WTC11 (cell line): Measurements from ENCODE around the gene NEURL1. TPM values are rescaled to one million over a fixed set of nuclear protein-coding genes. Genes with fewer than 3 reads are reported as not detected.

Experiments
- ATAC-seq: fragments of 200-7000 bp; cut with Tn5 transposase; 2 replicates; pipeline ENCODE4 v1.10.0; 2021; ENCODE audit warnings: mild to moderate bottlenecking, moderate library complexity
- CTCF ChIA-PET: fragments of 300-600 bp; sonication (Branson Sonifier 250); formaldehyde crosslinking; loops from one replicate; lab custom pipeline; 2021; ENCODE audit warnings: antibody characterized with exemption; lab: Charles Lee
- POLR2A ChIA-PET: fragments of 350-600 bp; sonication (Branson Sonifier 250); formaldehyde crosslinking; loops from one replicate; lab custom pipeline; 2021; ENCODE audit warnings: antibody characterized with exemption; lab: Charles Lee
- DNase-seq: peaks from one replicate; pipeline ENCODE4 v3.0.0; 2021; ENCODE audit warnings: low spot score
- H3K27ac Mint-ChIP-seq: 2 replicates; pipeline ENCODE4 v1.8.0; 2021; ENCODE audit warnings: mixed read lengths
- H3K27me3 Mint-ChIP-seq: 2 replicates; pipeline ENCODE4 v1.8.0; 2021; ENCODE audit warnings: low read depth, mild to moderate bottlenecking, moderate library complexity, mixed read lengths
- H3K36me3 Mint-ChIP-seq: 2 replicates; pipeline ENCODE4 v1.8.0; 2021; ENCODE audit warnings: mixed read lengths
- H3K4me1 Mint-ChIP-seq: 2 replicates; pipeline ENCODE4 v1.8.0; 2022; ENCODE audit warnings: mixed read lengths
- H3K4me3 Mint-ChIP-seq: 2 replicates; pipeline ENCODE4 v1.8.0; 2021; ENCODE audit warnings: mild to moderate bottlenecking, moderate library complexity, mixed read lengths
- H3K9me3 Mint-ChIP-seq: 2 replicates; pipeline ENCODE4 v1.8.0; 2021; ENCODE audit warnings: mixed read lengths
- CDX4 ChIP-seq: fragments of 250-450 bp; sonication (Bioruptor Pico); IDR thresholded peaks from 2 replicates; pipeline ENCODE4 v1.9.0; 2021; ENCODE audit warnings: moderate library complexity, mild to moderate bottlenecking, inconsistent platforms, borderline replicate concordance
- CREM ChIP-seq: sonication (generic); formaldehyde crosslinking; IDR thresholded peaks from 2 replicates; pipeline ENCODE4 v1.8.1; 2022; ENCODE audit warnings: mild to moderate bottlenecking, missing genetic modification reagents, moderate library complexity
- E2F1 ChIP-seq: sonication (generic); formaldehyde crosslinking; IDR thresholded peaks from 2 replicates; pipeline ENCODE4 v1.8.0; 2022; ENCODE audit warnings: mild to moderate bottlenecking, missing genetic modification reagents
- E2F5 ChIP-seq: sonication (generic); formaldehyde crosslinking; IDR thresholded peaks from 2 replicates; pipeline ENCODE4 v1.8.1; 2022; ENCODE audit warnings: mild to moderate bottlenecking, moderate library complexity, missing genetic modification reagents
- EMX1 ChIP-seq: fragments of 250-450 bp; sonication (Bioruptor Pico); IDR thresholded peaks from 2 replicates; pipeline ENCODE4 v1.8.0; 2021; ENCODE audit warnings: mild to moderate bottlenecking
- FOXK1 ChIP-seq: sonication (generic); formaldehyde crosslinking; IDR thresholded peaks from 2 replicates; pipeline ENCODE4 v1.8.0; 2022; ENCODE audit warnings: mild to moderate bottlenecking, moderate library complexity, missing genetic modification reagents
- FOXP1 ChIP-seq: sonication (generic); formaldehyde crosslinking; IDR thresholded peaks from 2 replicates; pipeline ENCODE4 v1.8.0; 2022; ENCODE audit warnings: missing genetic modification reagents, mild to moderate bottlenecking, moderate library complexity, borderline replicate concordance
- GABPB1 ChIP-seq: sonication (generic); formaldehyde crosslinking; IDR thresholded peaks from 2 replicates; pipeline ENCODE4 v1.8.1; 2023; ENCODE audit warnings: mild to moderate bottlenecking, missing genetic modification reagents
- GRHL2 ChIP-seq: fragments of 250-450 bp; sonication (Bioruptor Pico); IDR thresholded peaks from 2 replicates; pipeline ENCODE4 v1.8.0; 2022; ENCODE audit warnings: mild to moderate bottlenecking, moderate library complexity; ENCODE audit not compliant: insufficient replicate concordance, severe bottlenecking
- GTF2I ChIP-seq: fragments of 250-450 bp; sonication (Bioruptor Pico); conservative IDR thresholded peaks from 2 replicates; pipeline ENCODE4 v1.4.0; 2021; ENCODE audit warnings: mild to moderate bottlenecking
- JAZF1 ChIP-seq: fragments of 250-450 bp; sonication (Bioruptor Pico); IDR thresholded peaks from 2 replicates; pipeline ENCODE4 v1.9.0; 2021; ENCODE audit warnings: moderate library complexity, mild to moderate bottlenecking, inconsistent platforms
- JUN ChIP-seq: sonication (generic); formaldehyde crosslinking; IDR thresholded peaks from 2 replicates; pipeline ENCODE4 v1.8.0; 2023; ENCODE audit warnings: mild to moderate bottlenecking, missing genetic modification reagents
- MLX ChIP-seq: sonication (generic); formaldehyde crosslinking; IDR thresholded peaks from 2 replicates; pipeline ENCODE4 v1.8.1; 2023; ENCODE audit warnings: mild to moderate bottlenecking, missing genetic modification reagents, moderate library complexity
- MYBL2 ChIP-seq: sonication (generic); formaldehyde crosslinking; IDR thresholded peaks from 2 replicates; pipeline ENCODE4 v1.8.1; 2023; ENCODE audit warnings: mild to moderate bottlenecking, moderate library complexity, missing genetic modification reagents
- NFATC4 ChIP-seq: fragments of 250-450 bp; sonication (Bioruptor Pico); IDR thresholded peaks from 2 replicates; pipeline ENCODE4 v1.9.0; 2021; ENCODE audit warnings: mild to moderate bottlenecking
- NR2C2 ChIP-seq: sonication (generic); formaldehyde crosslinking; IDR thresholded peaks from 2 replicates; pipeline ENCODE4 v1.8.0; 2022; ENCODE audit warnings: mild to moderate bottlenecking, missing genetic modification reagents
- NR3C1 ChIP-seq: sonication (generic); formaldehyde crosslinking; conservative IDR thresholded peaks from 2 replicates; pipeline ENCODE4 v1.8.1; 2023; ENCODE audit warnings: low read depth, mild to moderate bottlenecking, missing genetic modification reagents
- PRRX2 ChIP-seq: fragments of 250-450 bp; sonication (Bioruptor Pico); IDR thresholded peaks from 2 replicates; pipeline ENCODE4 v1.8.0; 2021; ENCODE audit warnings: mild to moderate bottlenecking
- SMAD4 ChIP-seq: sonication (generic); formaldehyde crosslinking; IDR thresholded peaks from 2 replicates; pipeline ENCODE4 v1.8.0; 2022; ENCODE audit warnings: mild to moderate bottlenecking, missing genetic modification reagents
- USF2 ChIP-seq: sonication (generic); formaldehyde crosslinking; IDR thresholded peaks from 2 replicates; pipeline ENCODE4 v1.8.1; 2023; ENCODE audit warnings: mild to moderate bottlenecking, missing genetic modification reagents, moderate library complexity
- ZNF263 ChIP-seq: sonication (generic); formaldehyde crosslinking; IDR thresholded peaks from 2 replicates; pipeline ENCODE4 v1.8.1; 2022; ENCODE audit warnings: low read depth, mild to moderate bottlenecking, moderate library complexity, missing genetic modification reagents
- ZNF317 ChIP-seq: sonication (generic); formaldehyde crosslinking; IDR thresholded peaks from 2 replicates; pipeline ENCODE4 v1.8.1; 2023; ENCODE audit warnings: low read depth, mild to moderate bottlenecking, moderate library complexity, missing genetic modification reagents, borderline replicate concordance
- ZNF416 ChIP-seq: fragments of 250-450 bp; sonication (Bioruptor Pico); IDR thresholded peaks from 2 replicates; pipeline ENCODE4 v1.9.0; 2021; ENCODE audit warnings: mild to moderate bottlenecking, inconsistent platforms
- ZNF425 ChIP-seq: fragments of 250-450 bp; sonication (Bioruptor Pico); conservative IDR thresholded peaks from 2 replicates; pipeline ENCODE4 v1.9.0; 2021; ENCODE audit warnings: mild to moderate bottlenecking
- total RNA-seq: library from RNA; stranded (reverse); gene quantifications from 3 replicates; pipeline ENCODE4 v1.2.3, GENCODE V29; 2021

Gene NEURL1
- total RNA-seq, 1 experiment from 2014 or later: 1.2 TPM

- TF ChIP-seq NR2C2 (CRISPR knock-in tag) (no peak), CREM (CRISPR knock-in tag) (no peak), ZNF416 (CRISPR knock-in tag) (no peak)
Measured at GRCh38 chr10:103476046-103476768, 17.3 kb upstream of the NEURL1 start (continued).

GRCh38 chr10:103478671-103479070 is 14.8 kb upstream of the NEURL1 start:
- no peak for DNase-seq
- CTCF ChIA-PET: no interaction called here
- H3K27me3 Mint-ChIP-seq: no peaks in the 10 kb centered on the region
- no peak overlapping the region for H3K27ac Mint-ChIP-seq
- POLR2A ChIA-PET: interaction anchor here (1.1 kb wide), 1 partner anchor 10 kb away, joined by 3 read pairs; no protein-coding TSS in a partner anchor
- H3K4me3 Mint-ChIP-seq: no peak overlapping the region
- H3K36me3 Mint-ChIP-seq: no peaks in the 10 kb centered on the region
- peaks cover 7% of the 10 kb centered on the region for H3K4me1 Mint-ChIP-seq
- ATAC-seq: no peak
- H3K9me3 Mint-ChIP-seq: no peaks in the 10 kb centered on the region
- TF ChIP-seq MLX (CRISPR knock-in tag) (no peak), PRRX2 (CRISPR knock-in tag) (no peak), GABPB1 (CRISPR knock-in tag) (no peak), GTF2I (CRISPR knock-in tag) (no peak), NFATC4 (CRISPR knock-in tag) (no peak)

GRCh38 chr10:103479135-103479534 is 14.4 kb upstream of the NEURL1 start, which contains the start of gene CALHM3:
CALHM3 (minus strand) TSS chr10:103479240; CDS start chr10:103479032, 208 bp downstream.
- Mint-ChIP-seq H3K27ac (no peak within 1 kb of the TSS), H3K9me3 (no peaks in the 10 kb centered on the region), H3K4me1 (peaks cover 7% of the 10 kb centered on the region), H3K4me3 (no peak within 1 kb of the TSS), H3K27me3 (no peaks in the 10 kb centered on the region), H3K36me3 (no peaks in the 10 kb centered on the region)
- CTCF ChIA-PET: no interaction called here
- DNase-seq (no peak), ATAC-seq (no peak)
- POLR2A ChIA-PET: interaction anchor here (1.1 kb wide), 1 partner anchor 10 kb away, joined by 3 read pairs; no protein-coding TSS in a partner anchor
- no peak for TF ChIP-seq ZNF425
- no peak for TF ChIP-seq CDX4 (CRISPR knock-in tag)
- no peak for TF ChIP-seq ZNF317 (CRISPR knock-in tag)
- no peak for TF ChIP-seq GRHL2 (CRISPR knock-in tag)
- TF ChIP-seq EMX1 (CRISPR knock-in tag): no peak

GRCh38 chr10:103480521-103480920 is 13.0 kb upstream of the NEURL1 start:
- TF ChIP-seq GRHL2 (CRISPR knock-in tag) (no peak), MYBL2 (no peak), SMAD4 (CRISPR knock-in tag) (no peak), USF2 (no peak), JAZF1 (CRISPR knock-in tag) (no peak), FOXK1 (CRISPR knock-in tag) (no peak), JUN (CRISPR knock-in tag) (no peak), E2F5 (CRISPR knock-in tag) (no peak), FOXP1 (CRISPR knock-in tag) (no peak), NR3C1 (no peak), CREM (CRISPR knock-in tag) (no peak), E2F1 (CRISPR knock-in tag) (no peak), ZNF263 (CRISPR knock-in tag) (no peak)
- H3K27me3 Mint-ChIP-seq: no peaks in the 10 kb centered on the region; the same call in 1 of the 2 replicates
- H3K4me3 Mint-ChIP-seq: no peak overlapping the region
- ChIA-PET POLR2A (no interaction called here), CTCF (interaction anchor here (0.8 to 1.1 kb wide), 3 partner anchors 15 to 112 kb away, joined by 3 to 4 read pairs (median 3); no protein-coding TSS in a partner anchor)
- peaks cover 7% of the 10 kb centered on the region for H3K4me1 Mint-ChIP-seq
- no peak for DNase-seq
- H3K36me3 Mint-ChIP-seq: no peaks in the 10 kb centered on the region
- no peaks in the 10 kb centered on the region for H3K9me3 Mint-ChIP-seq
- ATAC-seq: no peak
- no peak overlapping the region for H3K27ac Mint-ChIP-seq
